Activated B cell treated with CpG ODN at 0.5 μM for 24 hours (primary cell): ENCODE results near the gene ARMH3. TPM values are rescaled to one million over a fixed set of nuclear protein-coding genes. Genes with fewer than 3 reads are reported as not detected.

Experiments used
- ATAC-seq: fragments of 200-7000 bp; cut with Tn5 transposase; one replicate; pipeline ENCODE4 v1.10.0; 2021; ENCODE audit warnings: low read depth, mild to moderate bottlenecking, moderate library complexity
- CTCF ChIA-PET: fragments of 350-600 bp; sonication (Branson Sonifier 250); formaldehyde crosslinking; loops from one replicate; lab custom pipeline; 2021; ENCODE audit warnings: antibody characterized with exemption; lab: Charles Lee
- POLR2A ChIA-PET: fragments of 350-600 bp; sonication (Branson Sonifier 250); formaldehyde crosslinking; loops from one replicate; lab custom pipeline; 2021; ENCODE audit warnings: antibody characterized with exemption; lab: Charles Lee
- DNase-seq: peaks from one replicate; pipeline ENCODE4 v3.0.0; 2022
- H3K27ac Mint-ChIP-seq: one replicate; pipeline ENCODE4 v1.8.0; 2020; ENCODE audit warnings: mixed read lengths
- H3K27me3 Mint-ChIP-seq: one replicate; pipeline ENCODE4 v1.8.0; 2021; ENCODE audit warnings: mixed read lengths
- H3K36me3 Mint-ChIP-seq: one replicate; pipeline ENCODE4 v1.8.0; 2021; ENCODE audit warnings: low read depth, mixed read lengths
- H3K4me1 Mint-ChIP-seq: one replicate; pipeline ENCODE4 v1.8.0; 2021; ENCODE audit warnings: mixed read lengths
- H3K4me3 Mint-ChIP-seq: one replicate; pipeline ENCODE4 v1.8.0; 2020; ENCODE audit warnings: mild to moderate bottlenecking, mixed read lengths
- H3K9me3 Mint-ChIP-seq: one replicate; pipeline ENCODE4 v1.8.0; 2020; ENCODE audit warnings: mixed read lengths
- CTCF ChIP-seq: fragments of 200-600 bp; IDR thresholded peaks from one replicate; pipeline ENCODE4 v1.8.0; 2022; ENCODE audit warnings: antibody characterized with exemption, mild to moderate bottlenecking
- intact Hi-C: fragments of 100-400 bp; cut with micrococcal nuclease; formaldehyde crosslinking; loops from one replicate; pipeline ENCODE4 v1.15.1; 2024
- total RNA-seq: library from RNA; stranded (reverse); gene quantifications from 2 replicates; pipeline ENCODE4 v1.2.3, GENCODE V29; 2022

ARMH3 gene
- total RNA-seq, 1 donor from 2014 or later, result 35.4 TPM

- no peaks in the 10 kb centered on the region for H3K36me3 Mint-ChIP-seq
- ATAC-seq (no peak), DNase-seq (no peak)
- H3K9me3 Mint-ChIP-seq, result no peaks in the 10 kb centered on the region
- no peaks in the 10 kb centered on the region for H3K27me3 Mint-ChIP-seq
- H3K4me3 Mint-ChIP-seq, result no peak overlapping the region
- peaks cover 61% of the 10 kb centered on the region for H3K4me1 Mint-ChIP-seq
- intact Hi-C loops, result no loop called here
- TF ChIP-seq CTCF, result no peak
- ChIA-PET CTCF (interaction anchor here (4.1 kb wide), 1 partner anchor 113 kb away, joined by 46 read pairs; no protein-coding TSS in a partner anchor), POLR2A (no interaction called here)
- no peak overlapping the region for H3K27ac Mint-ChIP-seq
Measured at GRCh38 chr10:101895781-101896180, 160.2 kb downstream of the ARMH3 start.

DNA sequence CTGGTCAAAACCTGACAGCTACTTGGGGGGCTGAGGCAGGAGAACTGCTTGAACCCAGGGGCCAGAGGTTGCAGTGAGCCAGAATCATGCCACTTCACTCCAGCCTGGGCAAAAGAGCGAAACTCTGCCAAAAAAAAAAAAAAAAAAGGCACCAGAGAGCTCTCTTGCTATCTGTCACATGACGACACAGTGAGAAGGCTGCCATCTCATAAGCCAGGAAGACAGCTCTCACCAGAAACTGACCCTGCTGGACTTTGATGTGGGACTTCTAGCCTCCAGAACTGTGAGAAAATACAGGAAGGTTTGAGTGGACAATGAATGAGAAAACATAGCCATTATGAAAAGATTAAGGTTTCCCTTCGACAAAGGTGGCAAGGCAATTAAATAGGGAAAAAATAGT lies 161.2 kb downstream of the ARMH3 start:
- intact Hi-C loops, result no loop called here
- Mint-ChIP-seq H3K27me3 (no peaks in the 10 kb centered on the region), H3K9me3 (no peaks in the 10 kb centered on the region), H3K36me3 (no peaks in the 10 kb centered on the region), H3K4me1 (peaks cover 56% of the 10 kb centered on the region), H3K27ac (no peak overlapping the region), H3K4me3 (no peak overlapping the region)
- ATAC-seq, result no peak
- CTCF ChIA-PET, result interaction anchor here (14.6 kb wide), 1 partner anchor 114 kb away, joined by 338 read pairs; no protein-coding TSS in a partner anchor
- no peak for TF ChIP-seq CTCF
- DNase-seq, result no peak
- POLR2A ChIA-PET, result interaction anchor here (0.7 kb wide), 1 partner anchor 853 kb away, joined by 13 read pairs; no protein-coding TSS in a partner anchor

DNA sequence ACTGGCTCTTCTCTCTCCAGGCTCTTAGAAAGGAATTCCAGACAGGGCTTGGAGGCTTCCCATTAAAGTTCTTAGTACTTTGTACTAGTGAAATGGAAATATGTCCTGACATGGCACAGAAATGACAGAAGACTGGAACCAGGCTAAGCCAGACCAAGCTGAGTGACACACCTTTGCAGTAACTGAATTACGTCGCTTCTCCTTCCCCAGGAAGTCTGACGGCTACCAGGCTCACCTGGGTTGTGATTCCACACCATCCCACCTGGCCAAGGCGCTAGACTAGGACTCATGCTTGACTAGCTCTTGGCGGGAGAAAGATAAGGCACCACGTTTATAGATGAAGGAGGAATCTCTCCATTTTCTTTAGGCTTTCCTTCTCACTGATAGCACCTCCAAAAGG lies 161.7 kb downstream of the ARMH3 start:
- ATAC-seq (no peak), DNase-seq (no peak)
- intact Hi-C loops, result no loop called here
- Mint-ChIP-seq H3K27ac (no peak overlapping the region), H3K9me3 (no peaks in the 10 kb centered on the region), H3K36me3 (no peaks in the 10 kb centered on the region), H3K27me3 (no peaks in the 10 kb centered on the region), H3K4me1 (peaks cover 56% of the 10 kb centered on the region), H3K4me3 (no peak overlapping the region)
- ChIA-PET CTCF (interaction anchor here (14.6 kb wide), 1 partner anchor 115 kb away, joined by 338 read pairs; no protein-coding TSS in a partner anchor), POLR2A (interaction anchor here (0.7 to 1.2 kb wide), 2 partner anchors 109 to 853 kb away, joined by 4 to 13 read pairs; no protein-coding TSS in a partner anchor)
- no peak for TF ChIP-seq CTCF

- no peak for ATAC-seq
- Mint-ChIP-seq H3K36me3 (peaks cover 2% of the 10 kb centered on the region), H3K27me3 (no peaks in the 10 kb centered on the region), H3K9me3 (no peaks in the 10 kb centered on the region), H3K4me1 (peaks cover 58% of the 10 kb centered on the region), H3K4me3 (no peak overlapping the region), H3K27ac (peak overlapping the region; percentile 30)
- intact Hi-C loops, result no loop called here
- no peak for TF ChIP-seq CTCF
- DNase-seq, result no peak
- ChIA-PET CTCF (interaction anchor here (1.1 to 14.6 kb wide), 3 partner anchors 8 to 115 kb away, joined by 4 to 338 read pairs (median 8); no protein-coding TSS in a partner anchor), POLR2A (interaction anchor here (0.7 to 1.2 kb wide), 3 partner anchors 44 to 113 kb away, joined by 3 to 4 read pairs (median 3); no protein-coding TSS in a partner anchor)
Measured at GRCh38 chr10:101893510-101894120, 162.4 kb downstream of the ARMH3 start.

- Mint-ChIP-seq H3K9me3 (no peaks in the 10 kb centered on the region), H3K4me1 (peaks cover 62% of the 10 kb centered on the region), H3K27ac (no peak overlapping the region), H3K36me3 (peaks cover 8% of the 10 kb centered on the region), H3K27me3 (no peaks in the 10 kb centered on the region), H3K4me3 (no peak overlapping the region)
- intact Hi-C loops, result no loop called here
- POLR2A ChIA-PET, result interaction anchor here (0.7 to 1.2 kb wide), 2 partner anchors 110 to 114 kb away, joined by 3 to 4 read pairs; no protein-coding TSS in a partner anchor
- CTCF ChIA-PET, result interaction anchor here (1.0 to 14.6 kb wide), 4 partner anchors 9 to 116 kb away, joined by 4 to 338 read pairs (median 7); no protein-coding TSS in a partner anchor
- no peak for TF ChIP-seq CTCF
- ATAC-seq (no peak), DNase-seq (no peak)
Measured at GRCh38 chr10:101892782-101893391, 163.1 kb downstream of the ARMH3 start.
